Measurements from ENCODE around the gene SMIM24.

The SMIM24 gene

DNA sequence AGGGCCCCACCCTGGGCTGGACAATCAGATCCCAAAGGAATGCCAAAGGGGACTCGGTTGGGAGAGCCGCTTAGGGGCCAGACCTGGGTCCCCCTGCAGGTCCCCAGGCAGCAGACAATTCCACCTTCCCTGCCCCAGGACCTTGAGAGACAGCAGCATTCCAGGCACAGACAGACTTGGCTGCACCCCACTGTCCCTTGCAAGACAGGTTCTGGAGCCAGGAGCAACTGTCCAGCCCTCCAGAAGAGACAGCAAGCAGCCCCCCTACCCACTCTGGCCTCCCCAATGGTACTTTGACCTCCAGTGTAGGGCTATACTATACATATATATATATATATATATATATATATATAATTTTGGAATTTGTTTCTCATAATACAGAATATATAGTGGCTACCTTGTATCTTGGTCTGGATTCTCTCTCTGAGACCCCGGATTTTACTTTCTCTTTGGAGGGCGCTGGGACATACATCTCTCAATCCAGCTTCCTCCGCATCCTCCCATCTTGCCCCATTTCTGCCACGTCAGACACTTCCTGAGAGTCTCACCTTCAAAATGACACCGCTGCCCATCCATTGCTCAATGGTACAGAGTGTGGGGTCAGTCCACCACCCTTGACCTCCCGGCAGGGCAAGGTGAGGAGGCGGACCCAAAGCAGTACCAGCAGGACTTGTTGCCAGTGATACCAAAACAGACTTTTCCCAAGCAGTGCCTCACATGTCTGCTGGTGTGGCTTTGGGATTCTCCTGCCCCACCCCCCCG is 12.7 kb downstream of the SMIM24 start:
- Histone ChIP-seq H3K27me3 (ENCODE audit: low read depth, low read length) (no peaks in the 10 kb centered on the region), H3K4me2 (ENCODE audit: low read length) (no peak overlapping the region), H3K36me3 (replicated peaks; ENCODE audit: low read depth, low read length) (peaks cover 6% of the 10 kb centered on the region), H2AFZ (ENCODE audit: low read depth, low read length) (no peak overlapping the region), H3K9me3 (ENCODE audit: insufficient read depth, low read length) (no peaks in the 10 kb centered on the region), H3K9ac (ENCODE audit: low read length) (no peak overlapping the region), H3K4me3 (ENCODE audit: low read length) (no peak overlapping the region), H3K4me1 (ENCODE audit: low read length) (no peaks in the 10 kb centered on the region), H3K79me2 (ENCODE audit: low read length) (no peaks in the 10 kb centered on the region), H4K20me1 (ENCODE audit: insufficient read depth, low read length) (no peaks in the 10 kb centered on the region), H3K27ac (ENCODE audit: low read length) (no peak overlapping the region)
- TF ChIP-seq, protein P1, sequence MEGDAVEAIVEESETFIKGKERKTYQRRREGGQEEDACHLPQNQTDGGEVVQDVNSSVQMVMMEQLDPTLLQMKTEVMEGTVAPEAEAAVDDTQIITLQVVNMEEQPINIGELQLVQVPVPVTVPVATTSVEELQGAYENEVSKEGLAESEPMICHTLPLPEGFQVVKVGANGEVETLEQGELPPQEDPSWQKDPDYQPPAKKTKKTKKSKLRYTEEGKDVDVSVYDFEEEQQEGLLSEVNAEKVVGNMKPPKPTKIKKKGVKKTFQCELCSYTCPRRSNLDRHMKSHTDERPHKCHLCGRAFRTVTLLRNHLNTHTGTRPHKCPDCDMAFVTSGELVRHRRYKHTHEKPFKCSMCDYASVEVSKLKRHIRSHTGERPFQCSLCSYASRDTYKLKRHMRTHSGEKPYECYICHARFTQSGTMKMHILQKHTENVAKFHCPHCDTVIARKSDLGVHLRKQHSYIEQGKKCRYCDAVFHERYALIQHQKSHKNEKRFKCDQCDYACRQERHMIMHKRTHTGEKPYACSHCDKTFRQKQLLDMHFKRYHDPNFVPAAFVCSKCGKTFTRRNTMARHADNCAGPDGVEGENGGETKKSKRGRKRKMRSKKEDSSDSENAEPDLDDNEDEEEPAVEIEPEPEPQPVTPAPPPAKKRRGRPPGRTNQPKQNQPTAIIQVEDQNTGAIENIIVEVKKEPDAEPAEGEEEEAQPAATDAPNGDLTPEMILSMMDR (IDR thresholded peaks at IDR 0.05; ENCODE audit: low read depth, low read length): no peak

DNA sequence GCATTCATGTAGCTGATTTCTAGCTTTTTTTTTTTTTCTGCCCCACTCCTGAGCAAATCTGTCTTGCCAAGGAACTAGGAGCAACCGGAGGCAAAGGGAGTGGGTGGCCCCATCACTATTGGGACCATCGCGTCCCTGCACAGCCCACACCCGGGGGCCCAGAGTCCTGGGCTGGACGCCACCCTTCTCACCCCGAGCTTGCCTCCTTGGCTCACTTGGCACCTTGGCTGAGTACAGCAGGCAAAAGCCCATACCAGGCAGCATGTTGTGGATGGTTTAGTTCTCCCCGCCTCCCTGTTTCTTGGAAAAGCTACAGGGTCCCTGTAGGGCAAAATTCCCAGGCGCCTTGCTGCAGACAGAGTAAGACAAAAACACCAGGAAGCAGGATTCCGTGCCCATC is 13.7 kb downstream of the SMIM24 start:
- TF ChIP-seq EZH2phosphoT487 (IDR thresholded peaks at IDR 0.05; ENCODE audit: low read depth): no peak
- TF ChIP-seq, protein P1 (IDR thresholded peaks at IDR 0.05; ENCODE audit: low read depth, low read length): no peak

DNA sequence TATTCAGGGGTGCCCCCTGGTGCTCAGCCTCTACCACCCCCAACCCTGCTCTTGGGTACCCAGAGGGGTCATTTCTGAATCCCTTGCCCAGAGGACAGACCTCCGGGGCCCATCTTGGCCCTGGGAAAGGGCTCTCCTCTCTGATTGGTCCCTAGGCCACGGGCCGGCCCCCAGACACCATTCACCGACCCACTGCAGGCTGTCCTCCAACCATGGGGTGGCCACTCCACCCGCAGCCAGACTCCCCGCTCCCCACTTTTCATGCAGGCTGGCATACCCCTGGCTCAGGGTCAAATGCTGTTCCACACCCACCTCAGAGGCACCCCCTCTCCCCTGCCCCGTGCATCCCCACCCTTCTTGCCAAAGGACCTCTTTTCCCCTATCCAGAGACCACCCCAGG is 14.8 kb downstream of the SMIM24 start:
- no peaks in the 10 kb centered on the region for H3K79me2 ChIP-seq (ENCODE audit: low read length)
- no peak overlapping the region for H3K9ac ChIP-seq (ENCODE audit: low read length)
- no peak overlapping the region for H2AFZ ChIP-seq (ENCODE audit: low read depth, low read length)
- H4K20me1 ChIP-seq (ENCODE audit: insufficient read depth, low read length): no peaks in the 10 kb centered on the region
- no peaks in the 10 kb centered on the region for H3K4me1 ChIP-seq (ENCODE audit: low read length)
- H3K36me3 ChIP-seq (replicated peaks; ENCODE audit: low read depth, low read length): peaks cover 6% of the 10 kb centered on the region
- H3K4me3 ChIP-seq (ENCODE audit: low read length): no peak overlapping the region
- no peaks in the 10 kb centered on the region for H3K27me3 ChIP-seq (ENCODE audit: low read depth, low read length)
- TF ChIP-seq EZH2phosphoT487 (IDR thresholded peaks at IDR 0.05; ENCODE audit: low read depth): no peak
- TF ChIP-seq, protein P1 (IDR thresholded peaks at IDR 0.05; ENCODE audit: low read depth, low read length): no peak
- H3K4me2 ChIP-seq (ENCODE audit: low read length): no peak overlapping the region
- no peaks in the 10 kb centered on the region for H3K9me3 ChIP-seq (ENCODE audit: insufficient read depth, low read length)
- no peak overlapping the region for H3K27ac ChIP-seq (ENCODE audit: low read length)

More for the DNA sequence above, 13.7 kb downstream of the SMIM24 start:
- Histone ChIP-seq H3K36me3 (replicated peaks; ENCODE audit: low read depth, low read length) (peaks cover 6% of the 10 kb centered on the region), H3K4me1 (ENCODE audit: low read length) (no peaks in the 10 kb centered on the region), H3K27me3 (ENCODE audit: low read depth, low read length) (no peaks in the 10 kb centered on the region), H2AFZ (ENCODE audit: low read depth, low read length) (no peak overlapping the region), H3K9ac (ENCODE audit: low read length) (no peak overlapping the region), H4K20me1 (ENCODE audit: insufficient read depth, low read length) (no peaks in the 10 kb centered on the region), H3K4me2 (ENCODE audit: low read length) (no peak overlapping the region), H3K79me2 (ENCODE audit: low read length) (no peaks in the 10 kb centered on the region), H3K4me3 (ENCODE audit: low read length) (no peak overlapping the region), H3K9me3 (ENCODE audit: insufficient read depth, low read length) (no peaks in the 10 kb centered on the region), H3K27ac (ENCODE audit: low read length) (no peak overlapping the region)

DNA sequence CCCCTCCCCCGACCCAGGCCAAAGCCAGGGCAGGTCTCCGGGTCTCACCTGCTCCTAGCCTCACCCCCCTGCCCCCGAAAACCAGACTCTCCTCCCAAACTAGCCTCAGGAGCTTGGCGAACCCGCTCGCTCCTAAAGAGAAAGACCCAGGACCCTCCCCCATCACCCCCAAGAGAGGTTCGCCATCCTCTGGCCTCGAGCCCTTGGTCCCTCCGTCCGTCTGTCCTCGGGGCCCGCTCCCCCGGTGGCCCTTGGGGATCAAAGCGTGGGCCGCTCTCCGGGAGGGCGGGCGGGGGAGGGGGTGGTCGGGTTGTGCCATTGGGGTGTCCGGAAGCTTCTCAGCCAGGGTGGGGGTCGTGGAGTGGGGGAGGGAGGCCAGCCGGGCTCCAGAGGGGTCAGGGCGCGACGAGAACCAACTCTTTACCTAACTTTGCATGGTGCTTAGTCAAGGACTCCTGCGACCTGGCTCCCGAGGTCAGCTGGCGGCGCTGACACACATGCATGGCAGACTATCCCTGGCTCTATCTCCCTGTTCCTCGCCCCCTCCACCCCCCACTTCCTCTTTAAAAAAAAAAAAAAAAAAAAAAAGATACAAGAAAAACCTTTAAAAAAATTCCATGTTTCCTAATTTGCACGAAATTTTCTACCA is 15.6 kb downstream of the SMIM24 start:
- no peak overlapping the region for H3K9ac ChIP-seq (ENCODE audit: low read length)

More for the DNA sequence above, 15.6 kb downstream of the SMIM24 start:
- no peaks in the 10 kb centered on the region for H3K4me1 ChIP-seq (ENCODE audit: low read length)
- no peak overlapping the region for H3K27ac ChIP-seq (ENCODE audit: low read length)
- H2AFZ ChIP-seq (ENCODE audit: low read depth, low read length): no peak overlapping the region
- peaks cover 12% of the 10 kb centered on the region for H3K36me3 ChIP-seq (replicated peaks; ENCODE audit: low read depth, low read length)
- H3K27me3 ChIP-seq (ENCODE audit: low read depth, low read length): no peaks in the 10 kb centered on the region
- no peaks in the 10 kb centered on the region for H3K9me3 ChIP-seq (ENCODE audit: insufficient read depth, low read length)
- H4K20me1 ChIP-seq (ENCODE audit: insufficient read depth, low read length): 0 out of 2 replicates have a peak, but pooled peaks cover 3% of the 10 kb centered on the region
- TF ChIP-seq EZH2phosphoT487 (IDR thresholded peaks at IDR 0.05; ENCODE audit: low read depth): no peak
- TF ChIP-seq, protein P1 (IDR thresholded peaks at IDR 0.05; ENCODE audit: low read depth, low read length): no peak
- no peaks in the 10 kb centered on the region for H3K79me2 ChIP-seq (ENCODE audit: low read length)
- H3K4me2 ChIP-seq (ENCODE audit: low read length): no peak overlapping the region
- no peak overlapping the region for H3K4me3 ChIP-seq (ENCODE audit: low read length)
